ENCODE results near the gene RRBP1. TPM values are rescaled to one million over a fixed set of nuclear protein-coding genes. Genes with fewer than 3 reads are reported as not detected.

Gene RRBP1
- total and polyA plus RNA-seq, 2 donors (not counting 3 experiments of a cell fraction or from before 2014, with no cell fraction given), result 50.3 to 236 TPM

DNA sequence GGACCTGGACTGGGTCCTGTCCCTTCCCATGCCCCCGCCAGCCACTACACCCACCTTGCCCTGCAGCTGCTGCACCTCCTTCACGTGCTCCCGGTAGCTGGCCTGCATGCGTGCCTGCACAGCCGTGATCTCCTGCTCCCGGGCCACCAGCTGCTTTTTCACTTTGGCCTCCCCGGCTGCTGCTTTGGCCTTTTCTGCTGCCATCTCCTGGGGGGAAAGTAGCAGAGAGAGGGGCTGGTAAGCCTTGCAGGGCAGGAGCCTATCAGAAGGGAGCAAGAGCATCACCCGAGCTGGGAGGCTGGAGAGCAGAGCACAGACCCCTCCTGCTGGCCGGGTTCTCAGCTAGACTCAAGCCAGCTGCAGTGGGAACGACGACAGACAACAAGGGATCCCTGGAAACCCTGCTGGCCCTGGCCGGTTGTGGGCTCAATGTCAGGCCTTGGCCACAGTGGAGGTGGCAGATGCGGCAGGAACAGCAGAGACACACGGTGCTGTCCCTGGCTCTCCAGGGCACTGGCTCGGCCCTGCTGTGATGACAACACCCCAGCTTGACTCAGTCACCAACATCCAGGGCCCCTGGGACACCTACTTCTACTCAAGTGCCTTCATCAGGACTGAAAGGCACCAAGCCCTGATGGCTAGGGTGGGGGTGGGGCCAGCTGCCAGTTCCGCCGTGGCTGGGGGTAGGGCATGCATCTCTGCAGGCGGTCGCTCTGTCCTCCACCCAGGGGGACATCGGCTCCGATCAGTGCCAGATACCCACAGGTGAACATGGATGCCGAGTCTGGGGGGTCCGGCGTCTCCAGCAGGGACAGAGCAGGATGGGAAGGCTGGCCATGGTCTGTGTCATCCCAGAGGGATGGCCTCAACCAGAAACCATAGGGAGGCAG lies 45.3 kb downstream of the RRBP1 start:
- BruUV-seq (replicated peaks), result no TSS peak
- Histone ChIP-seq H4K20me1 (replicated peaks; ENCODE audit: control insufficient read depth, extremely low read depth, insufficient read depth, low read length) (no peaks in the 10 kb centered on the region), H3K9me3 (replicated peaks; ENCODE audit: control insufficient read depth, insufficient read depth, low read length) (no peaks in the 10 kb centered on the region), H3K36me3 (ENCODE audit: control insufficient read depth in 2 of 2, extremely low read depth in 1 of 2, insufficient read depth in 2 of 2, low read length in 2 of 2) (peaks cover 22 to 91% of the 10 kb centered on the region in 2 experiments), H3K4me2 (ENCODE audit: insufficient read depth, low read length) (no peak overlapping the region), H3K4me1 (ENCODE audit: control insufficient read depth, extremely low read depth, insufficient read depth, low read length) (no peaks in the 10 kb centered on the region), H3K27me3 (ENCODE audit: control insufficient read depth in 2 of 2, insufficient read depth in 2 of 2, low read length in 2 of 2) (no peaks in the 10 kb centered on the region), H3K4me3 (replicated peaks in 1 of 3; ENCODE audit: insufficient read depth in 1 of 3, low read depth in 1 of 3, low read length in 3 of 3) (no peak overlapping the region), H3K9ac (replicated peaks; ENCODE audit: extremely low read depth, insufficient read depth, low read length) (no peak overlapping the region), H2AFZ (ENCODE audit: low read depth, low read length) (no peak overlapping the region), H3K27ac (ENCODE audit: insufficient read depth, low read depth, low read length) (no peak overlapping the region), H3K79me2 (ENCODE audit: control insufficient read depth, insufficient read depth, low read length) (no peaks in the 10 kb centered on the region), H3K9me1 (replicated peaks; ENCODE audit: control insufficient read depth, extremely low read depth, insufficient read depth, low read length) (no peaks in the 10 kb centered on the region)
- ChIA-PET CTCF (interaction anchor here (0.8 to 1.0 kb wide), 2 partner anchors 100 to 132 kb away, joined by 3 read pairs; no protein-coding TSS in a partner anchor), POLR2A (no interaction called here)
- no peak for DNase-seq (ENCODE audit: low read depth, low spot score)
- dilution Hi-C loops (cut with MboI; ENCODE audit: extremely low pct_ligation_motif_present, low sequenced_read_pairs), result no loop called here
- intact Hi-C loops (cut with micrococcal nuclease), result no loop called here
- no peak for TF ChIP-seq POLR2A (IDR thresholded peaks at IDR 0.05; ENCODE audit: low read depth, low read length)
- TF ChIP-seq, protein P1, sequence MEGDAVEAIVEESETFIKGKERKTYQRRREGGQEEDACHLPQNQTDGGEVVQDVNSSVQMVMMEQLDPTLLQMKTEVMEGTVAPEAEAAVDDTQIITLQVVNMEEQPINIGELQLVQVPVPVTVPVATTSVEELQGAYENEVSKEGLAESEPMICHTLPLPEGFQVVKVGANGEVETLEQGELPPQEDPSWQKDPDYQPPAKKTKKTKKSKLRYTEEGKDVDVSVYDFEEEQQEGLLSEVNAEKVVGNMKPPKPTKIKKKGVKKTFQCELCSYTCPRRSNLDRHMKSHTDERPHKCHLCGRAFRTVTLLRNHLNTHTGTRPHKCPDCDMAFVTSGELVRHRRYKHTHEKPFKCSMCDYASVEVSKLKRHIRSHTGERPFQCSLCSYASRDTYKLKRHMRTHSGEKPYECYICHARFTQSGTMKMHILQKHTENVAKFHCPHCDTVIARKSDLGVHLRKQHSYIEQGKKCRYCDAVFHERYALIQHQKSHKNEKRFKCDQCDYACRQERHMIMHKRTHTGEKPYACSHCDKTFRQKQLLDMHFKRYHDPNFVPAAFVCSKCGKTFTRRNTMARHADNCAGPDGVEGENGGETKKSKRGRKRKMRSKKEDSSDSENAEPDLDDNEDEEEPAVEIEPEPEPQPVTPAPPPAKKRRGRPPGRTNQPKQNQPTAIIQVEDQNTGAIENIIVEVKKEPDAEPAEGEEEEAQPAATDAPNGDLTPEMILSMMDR (IDR thresholded peaks at IDR 0.05; ENCODE audit: extremely low read depth in 1 of 2, insufficient read depth in 1 of 2, low read depth in 1 of 2, low read length in 2 of 2), result no peak
- TF ChIP-seq FOS (IDR thresholded peaks at IDR 0.05; ENCODE audit: borderline replicate concordance, insufficient read depth, low read length), result no peak
- TF ChIP-seq POLR2AphosphoS5 (IDR thresholded peaks at IDR 0.05; ENCODE audit: insufficient read depth, low read depth, low read length), result no peak
- no peak for TF ChIP-seq GATA2 (IDR thresholded peaks at IDR 0.05; ENCODE audit: insufficient read depth, insufficient read length, low read depth, low read length)
- TF ChIP-seq EZH2 (IDR thresholded peaks at IDR 0.05; ENCODE audit: borderline replicate concordance, low read depth, low read length, severe bottlenecking), result no peak
- no peak for TF ChIP-seq JUN (IDR thresholded peaks at IDR 0.05; ENCODE audit: borderline replicate concordance, insufficient read depth, insufficient read length, low read depth)
- no peak for TF ChIP-seq MYC (IDR thresholded peaks at IDR 0.05; ENCODE audit: low read depth, low read length)
- TF ChIP-seq, protein P2, sequence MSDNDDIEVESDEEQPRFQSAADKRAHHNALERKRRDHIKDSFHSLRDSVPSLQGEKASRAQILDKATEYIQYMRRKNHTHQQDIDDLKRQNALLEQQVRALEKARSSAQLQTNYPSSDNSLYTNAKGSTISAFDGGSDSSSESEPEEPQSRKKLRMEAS (IDR thresholded peaks at IDR 0.05; ENCODE audit: insufficient read depth, insufficient read length), result no peak
- FAIRE-seq, result no peak
